Retina (tissue), 1 donor: ENCODE results near the gene ZNF684.
"Not testable (repeated sequence)": the region's sequence is repeated elsewhere in the genome, so short reads cannot be mapped to it uniquely, and the experiment has no call there.

Experiments used
- DNase-seq: peaks from one replicate; pipeline ENCODE4 v3.0.0-alpha.2; 2016

The ZNF684 gene

DNA sequence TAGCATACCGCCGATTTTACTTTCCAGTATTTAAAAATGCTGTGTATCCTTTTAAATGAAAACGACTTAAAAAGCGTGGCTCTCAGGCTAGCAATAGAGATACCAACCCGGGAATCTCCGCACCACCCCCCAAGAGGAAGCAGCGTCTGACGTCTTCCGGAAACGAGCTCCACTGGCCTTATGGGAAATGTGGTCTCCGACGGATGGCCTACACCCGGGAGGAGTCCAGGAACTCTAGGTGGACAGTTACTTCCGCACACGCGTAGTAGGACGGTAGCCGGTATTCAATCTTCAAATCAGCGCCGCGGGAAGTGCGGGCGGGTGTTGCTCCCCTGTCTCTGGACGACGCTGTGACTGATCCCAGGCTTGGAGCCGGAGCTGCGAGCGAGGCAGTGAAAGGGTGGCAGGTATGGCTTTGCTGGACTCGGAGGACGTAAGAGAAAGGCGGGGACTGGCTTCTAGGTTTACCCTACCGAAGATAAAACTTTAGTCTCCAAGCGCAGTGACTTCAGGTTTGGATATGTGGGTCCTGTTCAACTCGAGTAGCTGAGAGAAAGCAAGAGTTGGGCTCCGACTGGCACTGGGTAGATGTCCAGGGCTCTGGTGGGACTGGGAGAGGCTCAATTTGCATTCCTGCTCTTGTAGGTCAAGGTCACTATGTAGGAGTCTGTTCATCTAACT is at the start of gene ZNF684:
TSS of gene ZNF684 (plus strand) at position 257 of the 681 bp plus-strand sequence. CDS start 1,530 bp downstream, outside the sequence.
- DNase-seq, result peak; percentile 93

DNA sequence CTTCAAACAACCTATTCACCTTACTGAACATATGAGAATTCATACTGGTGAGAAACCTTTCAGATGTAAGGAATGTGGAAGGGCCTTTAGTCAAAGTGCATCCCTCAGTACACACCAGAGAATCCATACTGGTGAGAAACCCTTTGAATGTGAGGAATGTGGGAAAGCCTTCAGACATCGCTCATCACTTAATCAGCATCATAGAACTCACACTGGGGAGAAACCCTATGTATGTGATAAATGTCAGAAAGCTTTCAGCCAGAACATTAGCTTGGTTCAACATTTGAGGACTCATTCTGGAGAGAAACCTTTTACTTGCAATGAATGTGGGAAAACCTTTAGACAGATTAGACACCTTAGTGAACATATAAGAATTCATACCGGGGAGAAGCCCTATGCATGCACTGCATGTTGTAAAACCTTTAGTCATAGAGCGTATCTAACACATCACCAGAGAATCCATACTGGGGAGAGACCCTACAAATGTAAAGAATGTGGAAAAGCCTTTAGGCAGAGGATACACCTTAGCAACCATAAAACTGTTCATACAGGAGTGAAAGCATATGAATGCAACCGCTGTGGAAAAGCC is 36.0 kb upstream of the ZNF684 start:
- no peak for DNase-seq

DNA sequence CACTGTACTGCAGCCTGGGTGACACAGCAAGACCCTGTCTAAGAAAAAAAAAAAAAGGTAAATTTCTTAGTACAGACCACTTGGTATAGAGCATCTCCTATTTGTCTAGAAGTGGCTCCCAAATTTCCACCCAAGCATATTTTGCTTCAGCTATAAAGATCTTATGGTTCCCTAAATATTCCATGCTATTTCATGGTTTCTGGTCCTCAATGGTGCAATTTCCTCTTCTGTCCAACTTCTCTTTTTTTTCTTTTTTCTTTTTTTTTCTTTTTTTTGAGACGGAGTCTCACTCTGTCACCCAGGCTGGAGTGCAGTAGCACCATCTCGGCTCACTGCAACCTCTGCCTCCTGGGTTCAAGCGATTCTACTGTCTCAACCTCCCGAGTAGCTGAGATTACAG is 28.8 kb upstream of the ZNF684 start:
- not testable (repeated sequence) for DNase-seq

DNA sequence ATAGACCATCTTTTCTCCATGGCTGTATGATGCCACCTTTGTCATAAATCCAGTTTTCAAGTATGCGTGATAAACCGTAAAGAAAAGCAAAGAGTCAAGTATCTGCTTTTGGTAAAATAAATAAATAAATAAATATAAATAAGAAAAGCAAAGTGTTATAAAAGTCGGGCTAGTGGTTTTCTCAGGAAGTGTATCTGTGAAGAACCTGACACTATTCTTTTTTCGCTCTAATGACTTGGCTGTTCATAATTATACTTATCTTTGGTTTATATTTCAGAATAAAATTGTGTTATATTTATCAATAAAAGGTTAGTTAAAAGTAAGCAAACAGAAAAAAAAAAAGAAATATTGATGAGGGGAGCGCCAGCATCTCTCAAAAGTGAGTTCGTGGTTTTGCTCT is 23.5 kb upstream of the ZNF684 start:
- DNase-seq, result no peak

DNA sequence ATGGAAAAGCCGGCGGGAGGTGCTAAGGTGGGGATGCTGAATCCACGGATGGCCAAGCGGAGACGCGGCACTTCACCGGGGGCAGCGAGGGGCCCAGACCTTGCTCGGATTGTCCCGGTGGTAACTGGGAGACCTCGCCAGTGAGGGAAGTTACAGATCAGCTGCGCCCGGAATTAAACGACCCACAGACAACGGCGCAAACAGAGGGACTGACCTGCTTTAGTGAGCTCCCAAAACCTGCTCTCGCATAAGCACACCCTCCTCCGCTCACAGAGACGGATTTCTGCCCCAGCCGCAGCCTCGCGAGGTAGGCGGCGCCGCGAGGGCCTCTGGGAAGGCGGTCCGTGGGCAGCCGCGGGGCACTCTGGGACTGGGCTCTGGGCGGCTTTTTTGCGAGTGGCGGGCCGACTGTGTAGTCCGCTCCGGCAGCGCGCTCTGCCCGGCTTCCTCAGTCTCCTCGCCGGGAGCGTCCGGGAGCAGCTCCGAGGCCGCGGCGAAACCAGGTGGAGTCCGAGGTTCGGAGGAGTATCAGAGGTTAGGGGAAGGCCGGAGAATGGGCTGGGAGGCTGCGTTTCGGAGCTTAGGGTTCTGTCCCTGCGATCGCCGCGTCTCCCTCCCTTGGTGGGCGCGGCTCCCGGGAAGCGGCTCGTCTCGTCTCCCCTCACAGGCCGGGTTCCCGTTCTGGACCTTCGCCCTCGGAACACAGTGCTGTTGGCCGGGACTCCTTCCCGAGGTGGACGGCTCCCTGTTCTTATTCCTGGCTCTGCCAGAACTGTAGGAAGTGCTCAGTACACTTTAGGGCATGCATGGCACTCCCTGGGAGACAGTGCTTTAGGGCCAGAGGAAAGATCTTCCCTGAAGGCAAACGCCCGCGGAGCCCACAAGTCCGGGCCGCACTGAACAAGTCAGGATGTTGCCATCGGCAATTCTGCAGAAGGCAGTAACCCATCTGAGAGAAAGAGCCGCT is 22.8 kb upstream of the ZNF684 start, which contains the start of gene EXO5:
TSS of gene EXO5 (plus strand) at position 393 of the 967 bp plus-strand sequence. CDS start 5,778 bp downstream, outside the sequence.
- peak; percentile 93 for DNase-seq

DNA sequence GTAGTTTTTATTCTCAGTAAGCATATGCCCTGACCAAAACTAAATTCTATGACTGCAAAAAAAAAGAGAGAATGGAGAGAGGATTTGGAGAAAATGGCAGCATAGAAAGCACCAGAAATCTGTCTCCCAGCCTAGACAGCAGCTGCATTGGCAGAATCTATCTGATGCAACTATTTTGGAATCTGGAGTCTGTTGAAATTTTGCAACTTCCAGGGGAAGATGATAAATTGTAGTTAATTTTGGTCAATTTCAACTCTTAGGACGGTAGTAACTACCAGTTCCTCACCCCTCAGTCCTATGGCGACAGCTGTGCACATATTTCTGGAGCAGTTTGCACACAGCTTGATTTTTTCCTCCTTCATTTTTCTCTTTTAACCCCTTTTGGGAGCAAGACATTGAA is 11.9 kb upstream of the ZNF684 start:
- DNase-seq, result no peak

DNA sequence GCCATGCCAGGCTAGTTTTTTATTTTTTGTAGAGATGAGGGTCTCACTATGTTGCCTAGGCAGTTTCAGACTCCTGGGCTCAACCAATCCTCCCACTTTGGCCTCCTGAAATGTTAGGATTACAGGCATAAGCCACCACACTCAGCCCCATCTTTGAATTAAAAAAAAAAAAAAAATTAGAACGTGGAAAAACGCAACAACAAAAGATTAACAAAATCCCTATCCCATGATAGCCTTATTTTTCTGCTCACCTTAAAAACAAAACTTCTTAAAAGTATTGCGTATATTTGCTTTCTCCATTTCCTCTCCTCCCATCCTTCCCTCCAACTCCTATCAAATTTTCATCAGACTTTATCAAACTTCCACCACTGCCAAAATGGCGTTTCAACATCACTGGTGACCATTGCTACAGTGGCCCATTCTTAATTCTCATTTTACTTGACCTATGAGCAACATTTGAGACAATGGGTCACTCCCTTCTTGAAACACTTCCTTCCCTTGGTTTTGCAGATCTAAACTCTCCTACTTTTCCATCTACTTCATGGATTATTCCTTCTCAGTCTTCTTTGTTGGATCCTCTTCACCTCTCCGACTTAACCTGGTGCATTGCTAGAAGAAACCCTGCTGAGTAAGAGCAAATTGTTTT is 579 bp upstream of the ZNF684 start:
- DNase-seq, result no peak

DNA sequence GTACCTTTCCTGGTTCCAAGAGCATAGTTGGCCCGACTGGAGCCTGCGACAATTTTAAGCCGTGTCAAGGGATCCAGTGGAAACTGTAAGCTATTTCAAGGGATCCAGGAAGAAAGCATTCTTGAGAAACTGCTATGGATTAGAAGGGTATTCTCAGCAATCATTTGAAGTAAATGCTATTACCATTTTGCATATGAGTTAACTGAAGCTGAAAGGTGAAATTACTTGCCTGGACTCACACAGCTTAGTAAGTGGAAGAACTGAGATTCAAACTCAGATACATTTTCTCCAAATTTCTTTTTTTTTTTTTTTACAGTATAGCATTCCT is 589 bp downstream of the ZNF684 start:
- DNase-seq, result no peak

DNA sequence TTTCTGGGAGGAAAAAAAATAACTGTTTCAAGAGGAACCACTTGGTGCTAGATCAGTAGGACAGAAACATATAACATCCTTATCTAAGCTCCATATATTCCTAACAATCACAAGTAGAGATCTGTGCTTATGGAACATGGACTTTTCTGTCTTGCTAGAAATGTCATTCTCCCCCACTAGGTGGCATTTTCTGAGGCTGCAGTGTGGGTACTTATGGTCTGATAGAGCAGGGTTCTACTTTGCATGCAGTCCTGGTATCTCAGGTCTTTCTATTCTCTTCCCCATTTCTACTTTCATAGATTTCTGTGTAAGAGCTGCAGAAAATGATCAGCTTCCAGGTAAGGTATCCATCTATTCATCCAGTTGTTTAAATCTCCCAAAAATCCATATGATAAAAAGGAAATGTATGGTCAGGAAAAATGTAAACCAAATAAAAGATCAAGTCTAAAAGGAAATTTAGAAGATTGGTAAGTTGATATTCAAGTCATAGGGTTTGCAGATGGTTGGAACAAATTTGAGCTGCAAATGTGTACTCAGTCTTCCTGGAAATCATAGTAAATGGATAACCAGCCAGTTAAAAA is 1.5 kb downstream of the ZNF684 start:
- peak; percentile 20 for DNase-seq

DNA sequence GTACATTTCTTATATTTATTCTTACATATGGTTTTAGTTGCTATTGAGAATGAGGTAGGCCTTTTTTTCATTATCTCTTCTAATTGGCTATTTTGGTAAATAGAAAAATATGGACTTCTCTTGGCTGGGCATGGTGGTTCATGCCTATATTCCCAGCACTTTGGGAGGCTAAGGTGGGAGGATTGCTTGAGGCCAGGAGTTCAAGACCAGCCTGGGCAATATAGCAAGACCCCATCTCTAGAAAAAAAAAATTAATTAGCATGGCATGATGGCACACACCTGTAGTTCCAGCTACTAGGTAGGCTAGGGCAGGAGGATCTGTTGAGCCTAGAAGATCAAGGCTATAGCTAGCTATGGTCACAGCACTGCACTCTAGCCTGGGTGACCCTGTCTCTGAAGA is 3.2 kb downstream of the ZNF684 start:
- no peak for DNase-seq

DNA sequence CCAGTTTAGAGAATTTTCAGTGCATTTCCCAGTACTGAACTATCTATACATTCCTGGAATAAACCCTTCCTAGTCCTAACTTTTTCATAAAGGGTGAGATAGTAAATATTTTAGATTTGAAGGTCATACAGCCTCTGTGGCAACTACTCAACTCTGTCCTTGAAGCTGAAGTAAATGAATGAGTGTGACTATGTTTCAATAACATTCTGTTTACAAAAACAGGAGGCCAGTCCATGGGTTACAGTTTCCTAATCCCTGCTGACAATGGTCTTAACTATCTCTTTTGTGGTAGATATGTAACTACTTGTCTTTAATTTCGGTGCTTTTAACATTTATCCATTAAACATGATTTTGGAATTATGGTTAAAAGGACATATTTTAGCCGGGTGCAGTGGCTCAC is 4.3 kb downstream of the ZNF684 start:
- DNase-seq, result no peak

DNA sequence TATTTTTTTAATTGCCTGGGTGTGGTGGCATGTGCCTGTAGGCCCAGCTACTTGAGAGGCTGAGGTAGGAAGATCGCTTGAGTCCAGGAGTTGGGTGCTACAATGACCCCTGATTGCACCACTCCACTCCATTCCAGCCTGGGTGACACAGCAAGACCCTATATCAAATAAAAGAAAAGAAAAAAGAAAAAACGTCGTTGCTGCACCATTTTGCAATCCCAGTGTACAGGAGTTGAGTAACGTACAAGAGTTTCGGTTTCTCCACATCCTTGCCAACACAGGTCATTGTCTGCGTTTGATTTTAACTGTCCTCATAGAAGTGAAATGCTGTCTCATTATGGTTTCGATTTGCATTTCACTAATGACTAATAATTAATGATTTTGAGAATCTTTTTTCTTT is 7.9 kb downstream of the ZNF684 start:
- DNase-seq, result no peak

DNA sequence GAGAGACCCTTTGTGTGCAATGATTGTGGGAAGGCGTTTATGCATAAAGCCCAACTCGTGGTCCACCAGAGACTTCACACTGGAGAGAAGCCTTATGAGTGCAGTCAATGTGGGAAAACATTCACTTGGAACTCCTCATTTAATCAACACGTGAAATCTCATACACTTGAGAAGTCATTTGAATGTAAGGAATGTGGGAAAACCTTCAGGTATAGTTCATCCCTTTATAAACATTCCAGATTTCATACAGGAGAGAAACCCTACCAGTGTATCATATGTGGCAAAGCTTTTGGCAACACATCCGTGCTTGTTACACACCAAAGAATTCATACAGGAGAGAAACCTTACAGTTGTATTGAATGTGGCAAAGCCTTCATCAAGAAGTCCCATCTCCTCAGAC is 15.5 kb downstream of the ZNF684 start:
- DNase-seq, result no peak

DNA sequence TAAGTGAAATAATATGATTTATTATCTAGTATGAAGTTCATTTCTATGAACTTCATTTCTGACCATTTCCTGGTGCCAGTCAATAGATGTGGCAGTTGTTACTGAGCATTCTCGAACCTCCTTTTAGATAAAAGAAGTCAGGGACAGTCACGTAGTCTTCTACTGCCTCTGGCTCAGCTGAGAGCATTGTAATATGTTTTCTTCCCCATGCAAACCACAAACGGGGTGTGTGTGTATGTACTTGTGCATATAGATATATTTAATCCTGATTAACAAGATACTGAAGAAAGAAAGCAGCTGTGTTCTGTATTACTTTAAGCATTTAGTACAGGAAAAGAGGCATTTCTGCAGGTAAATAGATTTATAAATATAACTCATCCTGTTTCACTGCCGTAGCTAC is 21.6 kb downstream of the ZNF684 start:
- DNase-seq, result no peak

DNA sequence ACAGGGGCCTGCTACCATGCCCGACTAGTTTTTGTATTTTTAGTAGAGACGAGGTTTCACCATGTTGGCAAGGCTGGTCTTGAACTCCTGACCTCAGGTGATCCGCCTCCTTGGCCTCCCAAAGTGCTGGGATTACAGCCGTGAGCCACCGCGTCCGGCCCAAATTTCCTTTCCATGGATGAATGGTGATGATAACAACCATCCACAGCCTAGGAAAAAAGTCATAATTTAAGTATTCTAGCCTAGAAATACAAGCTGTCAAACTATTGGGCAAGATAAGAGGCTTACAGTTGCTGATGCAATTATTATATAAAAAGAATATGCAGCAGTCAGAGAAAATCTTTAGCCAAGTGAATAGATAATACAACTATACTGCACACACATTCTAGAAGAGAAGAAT is 23.4 kb downstream of the ZNF684 start:
- not testable (repeated sequence) for DNase-seq

DNA sequence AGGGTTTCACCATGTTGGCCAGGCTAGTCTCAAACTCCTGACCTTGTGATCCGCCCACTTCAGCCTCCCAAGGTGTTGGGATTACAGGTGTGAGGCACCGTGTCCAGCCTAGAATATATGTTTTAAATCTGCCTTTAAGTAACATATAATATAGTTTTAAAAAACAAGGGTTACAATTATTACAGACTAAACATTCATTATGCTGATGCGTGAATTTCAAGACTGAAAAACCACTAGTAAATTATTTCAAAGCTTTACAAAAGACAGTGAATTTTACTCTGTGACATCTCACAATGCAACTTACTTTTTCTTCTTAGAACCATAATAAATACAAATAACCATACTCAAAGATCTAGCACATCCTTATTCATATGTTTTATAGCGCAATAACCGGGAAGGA is 24.7 kb downstream of the ZNF684 start:
- no peak for DNase-seq

DNA sequence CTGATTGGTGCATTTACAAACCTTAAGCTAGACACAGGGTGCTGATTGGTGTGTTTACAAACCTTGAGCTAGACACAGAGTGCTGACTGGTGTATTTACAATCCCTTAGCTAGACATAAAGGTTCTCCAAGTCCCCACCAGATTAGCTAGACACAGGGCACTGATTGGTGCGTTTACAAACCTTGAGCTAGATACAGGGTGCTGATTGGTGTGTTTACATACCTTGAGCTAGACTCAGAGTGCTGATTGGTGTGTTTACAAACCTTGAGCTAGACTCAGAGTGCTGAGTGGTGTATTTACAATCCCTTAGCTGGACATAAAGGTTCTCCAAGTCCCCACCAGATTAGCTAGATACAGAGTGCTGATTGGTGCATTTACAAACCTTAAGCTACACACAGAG is 26.8 kb downstream of the ZNF684 start:
- DNase-seq, result not testable (repeated sequence)

DNA sequence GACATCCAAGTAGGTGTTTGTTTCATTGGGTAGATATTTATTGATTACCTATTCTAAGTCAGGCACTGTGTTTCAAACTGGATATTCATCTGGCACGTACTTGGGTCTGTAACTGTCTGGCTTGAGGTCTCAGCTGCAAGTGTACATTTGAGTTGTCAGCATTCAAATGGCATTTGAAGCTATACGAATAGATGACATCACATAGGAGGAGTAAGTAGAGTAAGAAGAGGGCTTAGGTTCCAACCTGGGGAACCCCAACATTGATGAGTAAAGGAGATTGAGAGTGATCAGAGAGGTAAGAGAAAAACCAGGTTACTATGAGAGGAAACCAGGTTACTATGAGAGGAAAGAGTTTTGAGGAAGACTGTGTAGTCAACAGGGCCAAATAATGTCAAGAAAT is 30.7 kb downstream of the ZNF684 start:
- no peak for DNase-seq

DNA sequence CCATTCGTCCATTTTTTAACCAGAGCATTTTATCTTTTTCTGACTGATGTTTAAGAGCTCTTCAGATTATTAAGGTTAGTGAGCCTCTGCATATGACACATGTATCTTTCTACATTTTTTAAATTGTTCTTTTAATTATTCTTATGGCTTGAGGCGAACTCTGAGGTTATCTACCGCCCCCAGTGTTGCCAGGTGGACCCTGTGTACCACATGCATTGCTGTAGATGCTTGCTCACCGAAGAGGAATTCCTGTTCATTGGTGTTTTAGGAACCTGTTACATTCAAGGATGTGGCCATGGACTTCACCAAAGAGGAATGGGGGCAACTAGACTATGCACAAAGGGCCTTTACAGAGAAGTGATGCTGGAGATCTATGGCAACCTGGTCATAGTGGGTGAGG is 31.8 kb downstream of the ZNF684 start:
- DNase-seq, result no peak

DNA sequence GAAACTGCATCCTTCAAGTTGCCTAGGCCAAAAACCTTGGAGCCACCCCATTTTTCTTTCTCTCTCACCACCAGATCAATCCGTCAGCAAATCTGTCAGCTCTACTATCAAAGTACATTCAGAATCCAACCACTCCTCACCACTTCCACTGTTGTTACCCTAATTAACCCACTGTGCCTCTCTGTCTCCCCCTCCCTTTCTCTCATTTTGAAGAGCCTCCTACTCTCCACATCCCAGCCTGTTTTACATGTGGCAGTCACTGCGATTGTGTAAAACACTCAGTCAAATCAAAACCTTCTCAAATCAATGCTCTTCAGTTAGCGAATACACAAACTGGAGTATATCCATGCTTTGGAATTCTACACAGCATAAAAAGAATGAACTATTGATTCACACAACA is 33.1 kb downstream of the ZNF684 start:
- no peak for DNase-seq

DNA sequence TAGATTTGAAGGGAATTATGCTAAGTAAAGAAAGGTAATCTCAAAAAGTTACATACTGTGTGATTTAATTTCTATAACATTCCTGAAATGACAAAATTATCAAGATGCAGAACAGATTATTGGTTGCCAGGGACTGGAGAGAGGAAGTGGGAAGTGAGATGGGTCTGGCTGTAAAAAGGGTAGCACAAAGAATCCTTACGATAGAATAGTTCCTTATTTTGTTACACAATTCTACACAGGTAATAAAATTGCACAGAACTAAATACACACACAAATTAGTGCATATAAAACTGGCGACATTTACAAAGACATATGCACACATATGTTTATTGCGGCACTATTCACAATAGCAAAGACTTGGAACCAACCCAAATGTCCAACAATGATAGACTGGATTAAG is 33.5 kb downstream of the ZNF684 start:
- DNase-seq, result no peak

DNA sequence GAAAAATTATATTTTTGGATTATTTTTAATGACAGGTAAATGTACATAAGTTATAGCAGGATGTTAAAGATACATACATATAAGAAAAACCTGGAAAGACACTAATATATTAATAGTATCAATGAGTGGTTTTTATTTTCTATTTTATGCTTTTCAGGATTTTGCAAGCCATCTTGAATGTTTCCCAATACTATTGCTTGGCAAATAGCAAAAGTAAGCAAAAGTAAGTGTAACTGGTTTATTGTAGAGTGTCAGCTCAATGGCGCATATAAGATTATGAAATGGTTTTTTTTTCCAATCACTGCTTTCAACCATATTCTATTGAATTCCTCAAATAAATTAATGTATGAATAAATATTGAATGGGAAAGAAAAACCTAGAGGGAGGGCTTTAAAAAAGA is 36.4 kb downstream of the ZNF684 start:
- DNase-seq, result no peak

DNA sequence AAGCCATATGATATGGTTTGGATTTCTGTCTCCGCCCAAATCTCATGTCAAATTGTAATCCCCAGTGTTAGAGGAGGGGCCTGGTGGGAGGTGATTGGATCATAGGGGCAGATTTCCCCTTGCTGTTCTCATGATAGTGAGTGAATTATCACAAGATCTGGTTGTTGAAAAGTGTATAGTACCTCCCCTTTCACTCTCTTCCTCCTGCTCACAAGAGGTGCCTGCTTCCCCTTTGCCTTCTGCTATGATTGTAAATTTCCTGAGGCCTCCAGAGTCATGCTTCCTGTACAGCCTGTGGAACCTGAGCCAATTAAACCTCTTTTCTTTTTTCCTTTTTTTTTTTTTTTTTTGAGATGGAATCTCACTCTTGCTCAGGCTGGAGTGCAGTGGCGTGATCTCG is 43.4 kb downstream of the ZNF684 start:
- DNase-seq, result not testable (repeated sequence)
